DMS153 treated with DMSO at 0.1 percent for 48 hours (cell line): ENCODE data around the gene MBNL3.
"Not testable (repeated sequence)": the region's sequence is repeated elsewhere in the genome, so short reads cannot be mapped to it uniquely, and the experiment has no call there.

ENCODE experiments used
- DNase-seq: peaks from one replicate; lab custom pipeline; 2025; ENCODE audit not compliant: unreplicated experiment; lab: John Stamatoyannopoulos, UW

The MBNL3 gene

DNA sequence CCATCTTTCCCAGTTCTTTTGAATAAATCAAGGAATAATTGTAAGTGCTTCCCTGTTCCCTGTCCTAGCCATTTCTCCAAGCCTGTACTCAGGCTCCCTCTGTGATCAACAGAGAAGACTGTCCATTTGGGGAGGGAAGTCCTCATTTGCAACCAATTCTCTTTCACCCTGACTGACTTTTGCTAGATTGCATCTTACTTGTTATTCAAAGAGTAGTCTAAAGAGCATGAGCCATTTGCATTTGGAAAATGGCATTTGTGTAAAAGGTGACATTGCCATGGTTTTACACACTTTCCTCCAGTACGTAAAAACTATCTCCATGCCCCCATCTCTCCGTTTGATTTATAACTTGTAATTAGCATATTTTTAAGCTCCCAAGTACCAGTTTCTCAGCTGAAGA, 110.6 kb downstream of the MBNL3 start:
- no peak for DNase-seq

DNA sequence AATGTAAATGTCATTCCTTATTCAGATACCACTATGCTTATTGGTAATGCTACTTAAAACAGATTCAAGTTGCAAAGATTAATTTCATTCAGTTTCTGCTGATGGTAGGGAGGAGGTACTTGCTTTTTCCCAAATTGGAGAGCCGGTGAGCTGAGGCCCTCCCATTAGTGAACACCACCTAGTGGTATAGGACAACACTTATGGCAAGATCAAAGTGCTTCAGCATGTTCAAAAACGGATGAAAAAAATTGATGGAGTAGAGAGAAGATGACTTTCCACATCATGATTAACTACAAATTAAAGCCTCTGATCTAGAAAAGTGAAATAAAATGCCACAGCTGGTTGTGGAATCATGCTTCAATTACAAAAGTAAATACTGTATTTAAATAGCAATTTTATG, 112.9 kb downstream of the MBNL3 start:
- no peak for DNase-seq

DNA sequence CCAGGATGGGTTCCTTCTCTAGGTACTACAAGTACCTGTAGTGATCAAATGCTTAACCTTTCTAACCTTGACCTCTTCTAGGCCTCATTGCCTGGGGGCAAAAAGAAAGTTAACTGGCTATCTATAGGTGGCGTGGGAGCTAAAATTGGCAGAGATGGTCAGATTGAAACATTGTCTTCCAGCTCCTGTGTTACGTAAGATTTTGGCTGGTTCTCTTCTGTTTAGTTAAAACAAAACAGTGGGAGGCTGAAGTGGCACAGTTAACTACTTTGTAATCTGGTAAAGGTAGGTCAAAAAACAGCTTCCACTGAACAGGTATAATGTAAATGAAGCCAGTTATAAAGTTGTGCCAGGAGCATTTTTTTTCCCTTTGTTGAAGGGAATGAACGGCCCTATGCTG, 115.2 kb downstream of the MBNL3 start:
- DNase-seq = no peak

DNA sequence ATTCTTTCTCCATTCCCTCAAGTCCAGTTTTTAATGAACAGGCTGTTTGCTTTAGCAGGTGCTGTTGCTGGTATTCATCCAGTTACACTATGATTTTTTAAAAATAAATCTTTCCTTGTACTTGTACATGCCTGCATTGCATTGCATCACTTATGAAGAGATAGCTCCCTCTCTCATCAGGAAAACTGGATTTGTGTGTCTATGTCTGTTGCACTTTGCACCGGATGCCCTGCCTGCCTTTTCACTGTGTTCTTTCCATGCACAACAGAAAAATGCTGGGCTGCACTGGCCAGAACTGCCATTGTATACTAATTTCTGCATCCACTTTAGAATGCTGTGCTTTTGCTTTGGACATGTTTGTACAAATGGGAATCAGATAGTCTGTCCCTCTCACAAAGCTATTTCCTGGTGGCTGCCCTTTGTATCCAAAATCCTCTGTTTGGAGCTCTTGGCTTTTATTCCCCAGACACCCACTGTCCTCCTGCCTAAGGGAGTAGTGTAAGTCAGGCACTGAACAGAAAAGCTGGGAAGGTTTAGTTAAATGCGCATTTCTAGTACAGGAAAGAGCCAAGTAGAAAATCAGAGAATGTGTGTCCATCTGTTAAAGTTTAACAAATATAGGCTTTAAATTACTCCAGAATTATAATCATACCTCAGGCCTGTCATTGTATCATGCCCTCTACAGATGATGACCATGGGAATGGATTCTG, 119.1 kb downstream of the MBNL3 start:
- no peak for DNase-seq

DNA sequence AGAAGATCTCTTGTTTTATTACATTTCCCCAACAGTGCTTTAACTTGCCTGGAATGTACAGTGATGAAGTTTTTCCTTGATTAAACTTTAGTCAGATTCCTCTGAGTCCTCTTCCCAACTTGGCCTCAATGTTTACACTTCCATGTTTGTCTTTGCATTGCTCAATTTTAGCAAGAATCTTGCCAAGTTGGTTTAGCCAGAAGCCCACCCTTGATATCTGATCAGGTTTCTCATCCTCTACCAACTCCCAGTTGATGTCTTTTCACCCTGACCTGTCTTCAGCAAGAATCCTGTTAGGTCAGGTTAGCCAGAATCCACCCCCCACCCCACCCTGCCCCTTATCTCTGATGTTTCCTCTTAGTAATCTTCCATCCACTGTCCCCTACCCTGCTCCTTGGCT, 120.9 kb downstream of the MBNL3 start:
- no peak for DNase-seq

DNA sequence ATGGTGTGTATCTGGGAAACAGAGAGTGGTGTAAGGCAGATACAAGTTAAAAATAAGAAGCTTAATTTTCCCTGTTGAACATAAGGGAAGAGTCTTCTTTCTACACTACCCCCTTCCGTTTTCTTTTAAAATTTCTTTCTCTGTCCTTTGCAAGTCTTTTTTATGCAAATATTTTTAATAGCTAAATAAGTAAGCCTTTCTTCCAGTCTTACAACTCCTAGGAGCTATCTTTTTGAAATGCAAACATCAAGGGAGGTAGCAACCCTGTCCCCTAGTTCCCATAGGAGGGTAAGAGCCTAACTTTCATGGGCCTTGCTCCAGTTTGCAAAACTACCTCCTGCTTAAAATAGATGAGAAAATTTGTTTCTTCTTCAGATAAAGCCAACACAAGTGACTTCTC, 121.5 kb downstream of the MBNL3 start:
- no peak for DNase-seq

DNA sequence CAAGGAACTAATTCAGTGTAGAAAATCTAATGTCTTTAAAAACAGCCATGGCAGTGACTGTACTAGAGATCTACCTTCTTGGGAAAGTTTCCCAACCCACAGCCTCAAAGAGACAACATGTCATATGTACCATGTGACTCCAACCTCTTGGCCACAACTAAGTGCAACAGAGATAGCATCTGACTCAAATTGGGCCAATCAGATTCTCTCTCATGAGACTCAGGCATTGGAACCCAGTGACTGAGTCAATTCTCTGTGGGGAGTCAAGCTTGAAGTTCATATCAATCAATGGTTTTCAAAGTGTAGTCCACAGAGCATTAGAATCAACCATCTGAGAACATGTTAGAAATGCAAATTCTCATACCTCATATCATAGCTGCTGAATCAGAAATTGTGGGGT, 123.3 kb downstream of the MBNL3 start:
- no peak for DNase-seq

DNA sequence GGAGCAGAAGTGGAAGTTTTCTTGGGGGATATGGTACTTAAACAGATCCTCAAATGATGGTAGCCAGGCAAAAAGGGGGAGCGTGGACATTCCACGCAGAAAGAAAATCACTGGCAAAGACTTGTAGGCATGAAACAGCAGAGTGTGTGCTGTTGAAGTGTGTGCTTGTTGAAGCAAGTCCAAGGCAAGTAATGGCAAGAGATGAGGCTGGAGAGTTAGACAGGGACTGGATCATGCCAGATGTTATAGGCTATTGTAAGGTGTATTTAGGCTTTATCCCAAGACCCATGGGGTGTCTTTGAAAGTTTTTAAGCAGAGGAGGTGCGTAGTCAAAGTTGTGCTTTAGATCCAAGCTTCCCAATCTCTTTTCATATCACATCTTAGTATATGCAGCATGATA, 124.5 kb downstream of the MBNL3 start:
- DNase-seq = no peak

DNA sequence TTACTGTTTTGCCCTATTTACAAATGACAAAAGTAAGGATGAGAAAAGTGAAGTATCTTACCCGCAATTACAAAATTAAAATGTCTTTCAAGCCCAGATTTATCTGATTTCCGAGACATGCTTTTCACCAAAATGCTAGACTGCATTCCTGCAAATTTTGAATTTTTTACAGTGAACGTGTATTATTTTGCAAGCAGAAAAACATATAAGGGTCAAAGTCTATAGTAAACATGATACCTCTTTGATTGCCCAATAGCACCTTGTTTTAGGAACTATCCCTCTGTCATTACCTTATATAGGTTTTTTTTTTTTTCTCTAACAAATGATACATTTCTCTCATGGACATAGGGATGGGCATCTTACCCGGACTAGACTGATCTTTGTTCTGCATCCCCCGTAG, 135.4 kb downstream of the MBNL3 start:
- no peak for DNase-seq

DNA sequence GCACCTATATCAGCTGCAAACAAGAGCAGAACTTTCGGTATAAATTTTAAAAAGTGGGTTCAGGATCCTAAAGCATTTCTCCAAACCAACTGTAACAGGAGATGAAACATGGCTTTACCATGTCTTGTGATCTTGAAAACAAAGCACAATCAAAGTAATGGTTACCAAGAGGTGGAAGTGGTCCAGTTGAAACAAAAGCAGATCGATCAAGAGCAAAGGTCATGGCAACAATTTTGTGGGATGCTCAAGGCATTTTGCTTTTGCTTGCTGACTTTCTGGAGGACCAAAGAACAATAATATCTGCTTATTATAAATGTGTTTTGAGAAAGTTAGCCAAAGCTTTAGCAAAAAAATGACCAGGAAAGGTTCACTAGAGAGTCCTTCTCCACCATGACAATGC, 152.7 kb downstream of the MBNL3 start:
- no peak for DNase-seq

DNA sequence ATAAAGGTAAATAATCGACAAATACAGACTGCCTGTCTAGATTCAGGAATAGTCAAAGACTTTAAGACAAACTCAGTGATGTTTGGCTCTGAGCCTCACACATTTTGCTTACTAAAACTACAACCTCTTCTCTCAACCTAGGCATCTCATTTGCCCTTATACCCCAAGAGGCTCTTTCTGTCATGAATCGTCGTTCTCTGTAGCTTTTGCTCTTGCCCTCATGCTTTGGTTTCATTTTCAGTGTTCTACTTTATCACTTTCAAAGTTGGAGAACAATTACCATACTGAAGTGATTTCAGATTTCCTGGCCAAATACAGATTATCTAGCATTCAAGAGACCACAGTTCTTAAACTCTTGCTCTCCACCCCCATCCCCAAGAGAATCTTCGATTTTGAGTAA, 155.5 kb downstream of the MBNL3 start:
- DNase-seq = no peak

DNA sequence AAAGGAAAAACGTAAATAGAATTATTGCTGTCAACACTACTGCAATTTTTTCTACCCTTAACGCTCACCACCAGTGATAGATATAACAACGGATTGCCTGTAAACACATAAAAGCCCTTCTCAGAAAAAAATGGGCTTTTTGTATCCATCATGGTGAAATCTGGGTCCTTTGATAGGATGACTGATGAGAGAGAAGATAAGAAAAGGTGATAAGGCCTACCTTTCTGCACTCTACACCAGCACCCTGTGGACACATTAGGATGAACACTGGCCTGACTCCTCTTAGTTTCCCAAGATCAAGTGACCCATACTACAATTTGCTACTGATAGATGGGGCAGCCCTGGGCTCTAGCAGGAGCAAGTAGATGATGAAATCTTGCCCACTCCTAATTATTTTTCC, 157.3 kb downstream of the MBNL3 start:
- no peak for DNase-seq

DNA sequence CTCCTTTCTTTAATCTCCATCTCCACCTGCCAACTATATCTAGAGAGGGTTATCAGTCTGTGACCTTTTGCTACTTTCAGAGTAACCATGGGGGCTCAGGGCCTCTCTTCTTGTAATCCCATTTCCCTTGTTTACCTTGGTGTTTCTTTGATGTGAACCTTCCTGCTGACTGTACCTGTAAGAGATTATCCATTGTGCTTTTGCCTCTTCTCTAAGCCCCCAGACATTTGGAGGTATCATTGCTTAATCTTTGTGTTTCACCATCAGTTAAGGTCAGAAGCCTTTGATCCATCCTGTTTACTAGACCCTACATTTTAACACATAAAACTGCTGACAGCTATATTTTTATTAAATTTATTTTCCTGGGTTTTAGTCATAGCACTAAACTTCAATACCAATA, 157.8 kb downstream of the MBNL3 start:
- no peak for DNase-seq

DNA sequence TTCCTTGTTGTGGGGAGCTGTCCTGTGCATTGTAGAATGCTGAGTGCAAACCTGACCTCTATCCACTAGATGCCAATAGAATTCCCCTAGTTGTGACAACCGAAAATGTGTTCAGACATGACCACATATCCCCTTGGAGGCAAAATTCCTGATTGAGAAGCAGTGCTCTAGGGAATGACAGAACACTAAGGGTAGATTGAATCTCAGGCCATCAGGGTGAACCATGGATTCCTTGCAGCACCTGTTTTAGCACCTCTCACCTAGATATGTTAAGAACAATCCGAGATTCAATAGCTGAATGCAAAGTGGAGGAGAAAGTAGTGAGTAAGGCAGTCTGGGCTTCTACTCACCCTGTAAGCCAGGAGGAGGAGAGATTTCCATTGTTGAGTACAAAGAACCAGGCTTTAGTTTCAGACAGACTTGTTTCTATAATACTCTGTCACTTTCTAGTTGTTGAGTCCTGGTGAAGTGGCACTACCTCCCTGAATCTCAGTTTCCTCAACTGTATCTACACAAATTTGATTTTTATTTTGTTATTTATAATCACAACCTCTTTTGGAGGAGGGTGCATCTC, 158.6 kb downstream of the MBNL3 start:
- DNase-seq = no peak

DNA sequence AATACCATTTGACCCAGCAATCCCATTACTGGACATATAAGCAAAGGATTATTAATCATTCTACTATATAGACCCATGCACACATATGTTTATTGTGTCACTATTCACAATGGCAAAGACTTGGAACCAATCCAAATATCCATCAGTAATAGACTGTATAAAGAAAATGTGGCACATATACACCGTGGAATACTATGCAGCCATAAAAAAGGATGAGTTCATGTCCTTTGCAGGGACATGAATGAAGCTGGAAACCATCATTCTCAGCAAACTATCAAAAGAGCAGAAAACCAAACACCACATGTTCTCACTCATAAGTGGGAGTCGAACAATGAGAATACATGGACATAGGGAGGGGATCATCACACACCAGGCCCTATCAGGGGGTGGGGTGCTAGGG, 161.9 kb downstream of the MBNL3 start:
- not testable (repeated sequence) for DNase-seq
